ENCODE measurements around the gene INTS4. TPM values are rescaled to one million over a fixed set of nuclear protein-coding genes. Genes with fewer than 3 reads are reported as not detected.

INTS4 gene
- total RNA-seq, 3 donors from 2014 or later (not counting 1 experiment from before 2014, with no cell fraction given): 65.2 to 97.8 (median 67.5) TPM

DNA sequence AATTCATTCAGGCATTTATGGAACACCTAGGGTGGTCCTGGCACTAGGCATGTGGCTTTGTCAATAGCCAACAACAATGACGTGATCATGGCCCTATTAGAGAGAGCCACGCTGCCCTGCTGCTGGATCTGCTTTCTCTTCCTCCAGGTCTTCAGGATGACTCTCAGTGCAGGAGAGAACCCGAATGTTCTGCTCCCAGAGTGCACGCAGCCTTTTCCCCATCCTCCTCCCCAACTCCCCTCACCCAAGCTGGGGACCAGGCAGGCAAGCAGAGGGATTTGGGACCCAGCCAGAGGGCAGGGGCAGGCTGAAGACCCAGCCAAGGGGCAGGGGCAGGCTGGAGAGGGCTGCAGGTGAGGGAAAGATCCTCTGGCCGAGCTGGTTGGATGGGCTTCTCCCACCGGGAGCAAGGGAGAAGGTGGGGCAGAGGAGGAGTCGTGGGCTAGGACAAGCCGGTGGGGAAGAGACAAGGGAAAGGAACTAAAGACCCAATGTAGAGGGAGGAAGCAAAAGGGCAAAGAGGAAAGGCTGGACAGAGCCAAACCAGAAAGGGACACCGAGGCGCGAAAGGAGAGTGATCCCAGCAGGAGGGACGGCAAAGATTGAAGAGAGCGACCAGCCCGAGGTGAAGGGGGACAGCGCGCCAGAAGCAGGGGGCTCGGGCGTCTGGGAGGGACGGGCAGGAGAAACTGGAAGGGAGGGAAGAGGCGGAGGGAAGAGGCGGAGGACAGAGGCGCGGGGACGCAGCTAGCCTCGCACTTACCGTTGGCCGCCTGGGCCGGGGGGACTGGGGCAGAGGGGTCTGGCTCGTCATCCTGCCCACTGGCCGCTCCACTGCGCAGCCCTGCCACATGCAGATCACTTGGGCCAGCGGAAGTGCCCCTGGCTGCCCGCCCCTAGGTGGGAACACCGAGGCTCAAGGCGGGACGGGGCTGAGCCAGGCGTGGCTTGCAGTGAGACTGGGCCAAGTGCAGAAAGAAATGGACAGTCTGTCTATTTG, 28.2 kb upstream of the INTS4 start, which contains the start of gene KCTD14:
Gene KCTD14 (minus strand): TSS at position 880 of the 1,000 bp plus-strand sequence. CDS start 27 bp downstream, at position 853.
- Histone ChIP-seq H3K4me3 (ENCODE audit: low read length) (no peak within 1 kb of the TSS), H3K36me3 (ENCODE audit: control insufficient read depth, insufficient read depth, low read length) (no peaks in the 10 kb centered on the region), H3K27ac (ENCODE audit: low read length) (no peak within 1 kb of the TSS), H3K4me1 (ENCODE audit: control insufficient read depth, insufficient read depth, low read length) (peaks cover 4% of the 10 kb centered on the region), H3K9me3 (ENCODE audit: control insufficient read depth, insufficient read depth, low read length) (no peaks in the 10 kb centered on the region), H3K27me3 (ENCODE audit: control insufficient read depth, insufficient read depth, low read length) (no peaks in the 10 kb centered on the region)
- peaks cover 7 to 9% of the 10 kb centered on the region in 2 donors for H3K4me1 Mint-ChIP-seq
- no peak for ATAC-seq
- no peaks in the 10 kb centered on the region for H3K36me3 Mint-ChIP-seq
- no peak within 1 kb of the TSS for H3K27ac Mint-ChIP-seq
- H3K27me3 Mint-ChIP-seq (ENCODE audit: low read depth in 2 of 2): peaks cover 22 to 23% of the 10 kb centered on the region in 2 donors
- WGBS (ENCODE audit: insufficient coverage): 30% methylated on average over 37 of the region's 37 CpGs
- TF ChIP-seq, protein P1, sequence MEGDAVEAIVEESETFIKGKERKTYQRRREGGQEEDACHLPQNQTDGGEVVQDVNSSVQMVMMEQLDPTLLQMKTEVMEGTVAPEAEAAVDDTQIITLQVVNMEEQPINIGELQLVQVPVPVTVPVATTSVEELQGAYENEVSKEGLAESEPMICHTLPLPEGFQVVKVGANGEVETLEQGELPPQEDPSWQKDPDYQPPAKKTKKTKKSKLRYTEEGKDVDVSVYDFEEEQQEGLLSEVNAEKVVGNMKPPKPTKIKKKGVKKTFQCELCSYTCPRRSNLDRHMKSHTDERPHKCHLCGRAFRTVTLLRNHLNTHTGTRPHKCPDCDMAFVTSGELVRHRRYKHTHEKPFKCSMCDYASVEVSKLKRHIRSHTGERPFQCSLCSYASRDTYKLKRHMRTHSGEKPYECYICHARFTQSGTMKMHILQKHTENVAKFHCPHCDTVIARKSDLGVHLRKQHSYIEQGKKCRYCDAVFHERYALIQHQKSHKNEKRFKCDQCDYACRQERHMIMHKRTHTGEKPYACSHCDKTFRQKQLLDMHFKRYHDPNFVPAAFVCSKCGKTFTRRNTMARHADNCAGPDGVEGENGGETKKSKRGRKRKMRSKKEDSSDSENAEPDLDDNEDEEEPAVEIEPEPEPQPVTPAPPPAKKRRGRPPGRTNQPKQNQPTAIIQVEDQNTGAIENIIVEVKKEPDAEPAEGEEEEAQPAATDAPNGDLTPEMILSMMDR (IDR thresholded peaks at IDR 0.05): no peak
- intact Hi-C loops (cut with micrococcal nuclease): loop anchor here (5.0 kb wide), 1 partner anchor 375 kb away; no protein-coding TSS in a partner anchor
- H3K4me3 Mint-ChIP-seq: no peak within 1 kb of the TSS
- no peak for DNase-seq
- H3K9me3 Mint-ChIP-seq: no peaks in the 10 kb centered on the region

- Histone ChIP-seq H3K4me3 (ENCODE audit: low read length) (no peak overlapping the region), H3K4me1 (ENCODE audit: control insufficient read depth, insufficient read depth, low read length) (peaks cover 4% of the 10 kb centered on the region), H3K9me3 (ENCODE audit: control insufficient read depth, insufficient read depth, low read length) (no peaks in the 10 kb centered on the region), H3K36me3 (ENCODE audit: control insufficient read depth, insufficient read depth, low read length) (no peaks in the 10 kb centered on the region), H3K27ac (ENCODE audit: low read length) (no peak overlapping the region), H3K27me3 (ENCODE audit: control insufficient read depth, insufficient read depth, low read length) (no peaks in the 10 kb centered on the region)
- Mint-ChIP-seq H3K4me1 (peaks cover 7 to 9% of the 10 kb centered on the region in 2 donors), H3K27ac (no peak overlapping the region), H3K4me3 (no peak overlapping the region), H3K9me3 (no peaks in the 10 kb centered on the region), H3K36me3 (no peaks in the 10 kb centered on the region), H3K27me3 (ENCODE audit: low read depth in 2 of 2) (peaks cover 22 to 23% of the 10 kb centered on the region in 2 donors)
- intact Hi-C loops (cut with micrococcal nuclease): loop anchor here (5.0 kb wide), 1 partner anchor 374 kb away; no protein-coding TSS in a partner anchor
- no peak for DNase-seq
- TF ChIP-seq, protein P1 (IDR thresholded peaks at IDR 0.05): no peak
- 92% methylated on average over 6 of the region's 6 CpGs for WGBS (ENCODE audit: insufficient coverage)
- ATAC-seq: no peak
These were observed 27.1 kb upstream of the INTS4 start for GRCh38 chr11:78021611-78022010.

DNA sequence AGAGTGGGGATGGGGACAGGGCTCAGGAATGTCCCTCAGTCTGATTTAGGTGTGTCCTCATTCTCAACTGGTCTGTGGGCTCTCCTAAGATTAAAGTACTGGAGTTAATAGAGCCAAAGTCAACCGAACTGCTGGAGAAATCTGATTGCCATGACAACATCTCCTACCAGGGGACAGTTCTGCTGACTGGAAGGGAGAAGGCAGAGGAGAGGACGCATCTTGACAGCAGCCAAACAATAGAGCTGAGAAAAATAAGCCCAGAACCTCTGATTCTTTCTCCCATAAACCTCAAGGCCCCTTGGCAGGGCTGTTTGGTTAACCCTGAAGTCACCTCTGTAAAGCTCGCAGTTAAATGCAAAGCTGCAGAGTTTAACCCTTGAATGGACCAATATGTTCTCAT, 25.8 kb upstream of the INTS4 start:
- ATAC-seq (no peak), DNase-seq (no peak)
- intact Hi-C loops (cut with micrococcal nuclease): loop anchor here (5.0 kb wide), 1 partner anchor 373 kb away; no protein-coding TSS in a partner anchor
- Mint-ChIP-seq H3K4me3 (no peak overlapping the region), H3K9me3 (no peaks in the 10 kb centered on the region), H3K27me3 (ENCODE audit: low read depth in 2 of 2) (peaks cover 22 to 23% of the 10 kb centered on the region in 2 donors), H3K4me1 (peaks cover 7 to 9% of the 10 kb centered on the region in 2 donors), H3K36me3 (no peaks in the 10 kb centered on the region), H3K27ac (no peak overlapping the region)
- TF ChIP-seq, protein P1 (IDR thresholded peaks at IDR 0.05): no peak
- Histone ChIP-seq H3K4me3 (ENCODE audit: low read length) (no peak overlapping the region), H3K9me3 (ENCODE audit: control insufficient read depth, insufficient read depth, low read length) (no peaks in the 10 kb centered on the region), H3K4me1 (ENCODE audit: control insufficient read depth, insufficient read depth, low read length) (peaks cover 4% of the 10 kb centered on the region), H3K27me3 (ENCODE audit: control insufficient read depth, insufficient read depth, low read length) (no peaks in the 10 kb centered on the region), H3K36me3 (ENCODE audit: control insufficient read depth, insufficient read depth, low read length) (no peaks in the 10 kb centered on the region), H3K27ac (ENCODE audit: low read length) (no peak overlapping the region)
- WGBS (ENCODE audit: insufficient coverage): 57% methylated on average over 2 of the region's 3 CpGs

All from natural killer cell (primary cell).